Activated T-cell treated with anti-CD3 and anti-CD28 coated beads, Interleukin-2, amount 50 U/mL, for 24 hours (primary cell): ENCODE data around the gene STON2.
"Not testable (repeated sequence)": the region's sequence is repeated elsewhere in the genome, so short reads cannot be mapped to it uniquely, and the experiment has no call there.

Experiments used
- DNase-seq: peaks from one replicate; pipeline ENCODE4 v3.0.0-alpha.2; 2020
- H3K27ac Mint-ChIP-seq: 2 replicates; pipeline ENCODE4 v1.8.0; 2020; ENCODE audit warnings: mild to moderate bottlenecking, mixed read lengths
- H3K27me3 Mint-ChIP-seq: 2 replicates; pipeline ENCODE4 v1.8.0; 2020; ENCODE audit warnings: mixed read lengths
- H3K36me3 Mint-ChIP-seq: 2 replicates; pipeline ENCODE4 v1.8.0; 2020; ENCODE audit warnings: low read depth, mixed read lengths
- H3K4me1 Mint-ChIP-seq: 2 replicates; pipeline ENCODE4 v1.8.0; 2020; ENCODE audit warnings: low read depth, mixed read lengths
- H3K4me3 Mint-ChIP-seq: 2 replicates; pipeline ENCODE4 v1.8.0; 2020; ENCODE audit warnings: mild to moderate bottlenecking, moderate library complexity, mixed read lengths
- H3K9me3 Mint-ChIP-seq: 2 replicates; pipeline ENCODE4 v1.8.0; 2020; ENCODE audit warnings: mixed read lengths

STON2 gene

DNA sequence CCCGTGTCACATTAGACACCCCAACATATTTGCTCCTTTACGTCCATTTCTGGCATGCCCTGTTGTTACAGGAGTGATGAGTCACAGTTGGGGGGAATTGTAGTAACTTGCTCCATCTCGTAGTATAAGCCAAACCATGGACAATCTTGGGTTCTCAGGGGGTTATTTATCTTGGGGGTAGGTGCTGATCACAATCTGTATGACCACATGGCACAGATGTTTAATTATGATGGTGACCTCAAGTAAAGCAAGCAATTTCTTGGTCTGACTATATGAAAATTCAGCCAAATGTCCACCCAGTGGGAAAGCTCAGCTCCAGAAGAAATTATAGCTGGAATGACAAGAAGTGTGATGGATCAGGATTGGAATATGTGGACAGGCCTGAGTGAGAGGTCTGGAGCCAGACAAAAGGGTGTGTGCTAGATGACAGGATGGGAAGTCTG lies 32.1 kb upstream of the STON2 start:
- DNase-seq, result no peak
- H3K9me3 Mint-ChIP-seq, result no peaks in the 10 kb centered on the region

DNA sequence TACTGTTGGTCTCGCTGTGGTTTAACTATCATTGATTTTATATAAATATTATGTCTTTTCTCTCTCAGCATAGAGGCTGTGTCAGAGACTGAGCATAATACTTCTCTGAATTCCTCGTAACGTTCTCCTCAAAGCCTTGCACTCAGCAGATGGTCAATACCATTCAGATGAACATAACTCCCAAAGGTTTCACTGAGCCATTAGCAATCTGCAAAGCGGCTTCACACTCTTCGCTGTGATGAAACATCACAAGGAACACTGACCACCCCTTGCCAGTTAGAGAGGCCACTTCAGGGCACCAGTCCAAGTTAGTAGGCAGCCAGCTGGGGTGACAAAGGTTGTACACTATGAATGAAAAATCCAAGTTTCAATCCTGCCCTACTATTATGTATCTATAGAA lies 30.1 kb upstream of the STON2 start:
- Mint-ChIP-seq H3K9me3 (no peaks in the 10 kb centered on the region), H3K4me3 (no peak overlapping the region), H3K27me3 (peaks cover 68% of the 10 kb centered on the region), H3K4me1 (peaks cover 5% of the 10 kb centered on the region), H3K36me3 (no peaks in the 10 kb centered on the region), H3K27ac (no peak overlapping the region)
- DNase-seq, result no peak

More for the DNA sequence above, 32.1 kb upstream of the STON2 start:
- Mint-ChIP-seq H3K27ac (no peak overlapping the region), H3K4me3 (no peak overlapping the region), H3K4me1 (peaks cover 15% of the 10 kb centered on the region), H3K36me3 (no peaks in the 10 kb centered on the region), H3K27me3 (peaks cover 69% of the 10 kb centered on the region)

DNA sequence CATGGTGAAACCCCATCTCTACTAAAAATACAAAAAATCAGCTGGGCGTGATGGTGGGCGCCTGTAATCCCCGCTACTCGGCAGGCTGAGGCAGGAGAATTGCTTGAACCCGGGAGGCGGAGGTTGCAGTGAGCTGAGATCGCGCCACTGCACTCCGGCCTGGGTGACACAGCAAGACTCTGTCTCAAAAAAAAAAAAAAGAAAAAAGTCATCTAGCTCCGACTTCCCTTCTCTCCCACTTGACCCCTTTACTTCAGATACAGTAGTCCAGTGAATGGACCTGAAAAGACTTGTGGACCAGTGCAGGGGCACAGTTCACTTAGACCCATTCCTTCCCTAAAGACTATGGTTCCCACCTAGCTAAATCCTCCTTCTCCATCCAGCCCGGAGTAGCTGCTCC lies 29.6 kb upstream of the STON2 start:
- peaks cover 63% of the 10 kb centered on the region for H3K27me3 Mint-ChIP-seq
- H3K27ac Mint-ChIP-seq, H3K4me3 Mint-ChIP-seq, H3K9me3 Mint-ChIP-seq, H3K4me1 Mint-ChIP-seq, H3K36me3 Mint-ChIP-seq, DNase-seq: not testable (repeated sequence)

DNA sequence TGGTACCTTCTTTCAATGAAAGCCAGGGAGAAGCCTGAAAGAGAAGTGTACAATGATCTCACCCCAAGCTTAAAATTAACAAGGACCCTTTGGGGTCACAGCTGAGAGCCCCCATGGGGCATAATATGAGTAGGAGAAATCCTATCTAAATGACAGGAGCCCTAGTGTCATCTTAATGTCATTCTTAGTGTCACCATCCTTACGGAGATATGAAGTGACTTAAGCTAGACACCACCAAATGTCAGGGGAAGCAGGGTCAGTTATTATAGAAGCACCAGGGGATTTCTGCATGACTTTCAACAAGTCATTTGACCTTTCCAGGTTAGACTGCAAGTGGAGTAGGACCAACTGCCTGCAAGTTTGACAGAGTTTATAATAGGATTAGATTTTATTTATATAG lies 28.9 kb upstream of the STON2 start:
- peaks cover 56% of the 10 kb centered on the region for H3K27me3 Mint-ChIP-seq

DNA sequence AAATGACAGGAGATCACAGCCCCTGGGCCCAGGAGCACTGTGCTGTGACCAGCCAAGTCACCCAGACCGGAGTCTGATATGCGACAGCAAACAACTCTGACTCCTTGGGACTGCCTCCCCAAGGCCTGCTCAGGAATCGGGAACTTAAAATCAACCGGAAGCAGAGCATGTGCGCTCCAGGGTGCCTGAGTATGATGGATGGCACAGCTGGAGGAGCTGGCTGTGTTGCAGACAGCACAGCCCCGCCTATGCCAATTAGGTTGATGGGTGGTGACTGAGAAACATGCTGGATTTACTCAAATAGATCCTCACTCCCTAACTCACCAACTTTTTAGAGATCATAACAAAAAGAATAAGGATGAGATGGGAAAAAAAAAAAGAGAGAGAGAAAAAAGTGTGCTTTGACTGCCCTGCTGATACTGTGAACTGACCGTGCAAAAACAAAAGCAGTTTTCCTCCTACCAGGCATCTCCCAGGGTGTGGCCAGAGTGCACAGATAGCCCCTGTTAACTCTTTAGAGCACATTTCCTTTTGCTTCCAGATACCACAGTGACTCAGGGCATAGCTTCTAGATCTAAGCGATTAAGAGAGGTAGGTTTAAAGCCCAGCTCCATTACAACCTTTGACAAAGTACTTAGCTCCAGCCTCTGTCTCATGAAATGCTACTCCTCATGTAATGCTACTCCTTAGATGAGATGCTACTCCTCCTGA lies 27.4 kb upstream of the STON2 start:
- Mint-ChIP-seq H3K27me3 (peaks cover 41% of the 10 kb centered on the region), H3K27ac (no peak overlapping the region), H3K36me3 (no peaks in the 10 kb centered on the region), H3K4me3 (no peak overlapping the region), H3K4me1 (no peaks in the 10 kb centered on the region), H3K9me3 (no peaks in the 10 kb centered on the region)
- no peak for DNase-seq

More for the DNA sequence above, 28.9 kb upstream of the STON2 start:
- H3K4me1 Mint-ChIP-seq, result no peaks in the 10 kb centered on the region
- no peaks in the 10 kb centered on the region for H3K36me3 Mint-ChIP-seq
- no peak for DNase-seq
- H3K27ac Mint-ChIP-seq, result no peak overlapping the region
- no peaks in the 10 kb centered on the region for H3K9me3 Mint-ChIP-seq
- H3K4me3 Mint-ChIP-seq, result no peak overlapping the region

DNA sequence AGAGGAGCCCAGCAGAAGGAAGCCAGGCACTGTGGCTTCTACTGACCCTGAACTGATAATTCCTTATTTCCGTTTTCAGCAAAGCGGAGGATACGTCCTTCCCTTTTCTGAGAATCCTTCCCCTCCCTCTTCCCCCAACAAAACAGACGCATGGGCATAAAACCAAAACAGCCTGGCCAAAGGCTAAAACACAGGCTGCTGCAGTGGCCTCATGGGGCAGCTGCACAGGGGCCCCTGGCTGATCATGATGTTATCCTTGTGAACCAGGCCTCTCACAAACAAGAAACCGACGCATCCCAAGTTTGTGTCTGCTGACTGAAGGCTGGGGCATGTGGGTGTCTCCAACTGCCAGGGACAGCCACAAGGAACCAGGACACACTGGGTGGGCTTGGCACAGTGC lies 23.4 kb upstream of the STON2 start:
- H3K4me1 Mint-ChIP-seq, result no peaks in the 10 kb centered on the region
- H3K9me3 Mint-ChIP-seq, result no peaks in the 10 kb centered on the region
- H3K27ac Mint-ChIP-seq, result no peak overlapping the region
- no peaks in the 10 kb centered on the region for H3K36me3 Mint-ChIP-seq
- H3K27me3 Mint-ChIP-seq, result peaks cover 23% of the 10 kb centered on the region
- H3K4me3 Mint-ChIP-seq, result no peak overlapping the region
- DNase-seq, result no peak

DNA sequence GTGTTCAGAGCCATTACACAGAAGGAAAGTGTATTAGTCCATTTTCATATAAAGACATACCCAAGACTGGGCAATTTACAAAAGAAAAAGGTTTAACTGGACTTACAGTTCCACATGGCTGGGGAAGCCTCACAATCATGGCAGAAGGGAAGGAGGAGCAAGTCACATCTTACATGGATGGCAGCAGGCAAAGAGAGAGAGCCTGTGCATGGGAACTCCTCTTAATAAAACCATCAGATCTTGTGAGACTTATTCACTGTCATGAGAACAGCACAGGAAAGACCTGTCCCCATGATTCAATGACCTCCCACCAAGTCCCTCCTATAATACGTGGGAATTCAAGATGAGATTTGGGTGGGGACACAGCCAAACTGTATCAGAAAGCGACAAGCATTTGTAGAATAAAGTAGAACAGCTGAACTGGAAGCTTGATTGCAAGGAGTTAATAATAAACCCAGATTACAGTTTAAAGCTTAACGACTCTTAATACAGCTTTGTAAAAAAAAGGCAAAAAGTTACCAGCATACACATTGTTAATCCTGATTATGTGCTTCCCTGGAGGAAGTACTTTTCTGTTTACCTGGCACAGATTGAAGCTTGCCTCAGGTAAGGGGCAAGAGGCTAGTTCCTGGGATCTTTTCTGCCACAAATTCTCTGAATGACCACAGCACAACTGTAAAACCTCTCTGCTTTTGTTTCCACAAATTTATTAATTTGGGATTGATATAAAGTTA lies 18.1 kb upstream of the STON2 start:
- no peaks in the 10 kb centered on the region for H3K36me3 Mint-ChIP-seq
- H3K27me3 Mint-ChIP-seq, result peaks cover 14% of the 10 kb centered on the region
- H3K4me3 Mint-ChIP-seq, result no peak overlapping the region
- DNase-seq, result no peak
- no peaks in the 10 kb centered on the region for H3K4me1 Mint-ChIP-seq
- peaks cover 6% of the 10 kb centered on the region for H3K9me3 Mint-ChIP-seq
- H3K27ac Mint-ChIP-seq, result no peak overlapping the region

DNA sequence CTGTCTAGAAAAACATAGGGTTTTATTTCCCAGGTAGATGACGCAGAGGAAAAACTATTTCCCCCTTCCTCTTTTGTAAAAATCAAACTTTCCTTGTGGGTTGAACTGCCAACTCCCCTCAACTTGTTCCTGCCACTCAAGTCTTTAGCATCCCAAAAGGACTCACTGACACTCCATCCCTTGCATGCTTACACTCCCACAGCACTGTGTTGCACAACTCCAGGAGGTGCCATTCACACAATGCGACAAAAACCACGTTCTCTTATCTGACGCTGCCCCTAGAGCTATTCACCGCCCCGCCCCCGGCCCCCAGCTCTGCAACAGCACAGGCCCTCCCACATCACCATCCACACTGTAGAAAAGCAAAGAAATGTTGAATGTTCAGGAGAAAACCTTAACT lies 16.9 kb upstream of the STON2 start:
- Mint-ChIP-seq H3K36me3 (no peaks in the 10 kb centered on the region), H3K27ac (no peak overlapping the region), H3K9me3 (peaks cover 6% of the 10 kb centered on the region), H3K4me1 (no peaks in the 10 kb centered on the region), H3K27me3 (peaks cover 23% of the 10 kb centered on the region), H3K4me3 (no peak overlapping the region)
- DNase-seq, result no peak

DNA sequence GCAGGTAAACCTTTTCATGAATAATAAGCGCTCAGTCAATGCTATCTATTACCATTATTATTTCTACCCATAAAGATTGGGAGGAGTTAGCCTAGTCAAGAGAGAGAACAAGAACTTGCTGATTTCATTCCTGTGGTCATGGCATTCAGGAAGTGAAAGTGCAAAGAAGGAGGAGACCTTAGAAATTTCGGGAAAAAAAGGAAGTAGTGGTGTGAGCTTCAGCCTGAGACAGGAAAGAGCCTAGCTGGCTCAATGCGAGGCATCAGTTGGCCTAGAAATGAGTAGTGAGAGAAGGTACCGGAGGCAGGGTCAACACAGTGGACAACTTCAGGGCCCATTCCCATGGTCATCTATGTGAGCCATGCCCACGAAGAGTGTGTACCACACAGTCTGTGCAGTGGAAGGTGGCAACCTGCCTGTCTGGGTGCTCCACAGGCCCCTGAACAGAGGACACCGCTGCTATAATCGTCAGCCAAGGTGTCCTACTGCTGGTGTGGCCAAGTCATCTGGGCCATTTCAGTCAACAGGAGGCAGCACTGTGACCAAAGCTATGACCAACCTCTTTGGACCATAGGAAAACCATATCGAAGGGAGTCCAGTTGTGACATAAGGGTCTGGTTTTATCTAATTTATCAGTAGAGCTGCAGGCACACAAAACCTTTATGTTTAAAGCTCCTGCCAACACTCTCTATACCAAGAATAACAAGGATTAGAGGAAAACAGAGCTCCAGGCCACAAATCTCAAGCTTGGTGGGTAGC lies 16.2 kb upstream of the STON2 start:
- H3K27ac Mint-ChIP-seq, result no peak overlapping the region
- no peaks in the 10 kb centered on the region for H3K4me1 Mint-ChIP-seq
- H3K4me3 Mint-ChIP-seq, result no peak overlapping the region
- no peak for DNase-seq
- peaks cover 6% of the 10 kb centered on the region for H3K9me3 Mint-ChIP-seq
- H3K36me3 Mint-ChIP-seq, result no peaks in the 10 kb centered on the region
- peaks cover 27% of the 10 kb centered on the region for H3K27me3 Mint-ChIP-seq

DNA sequence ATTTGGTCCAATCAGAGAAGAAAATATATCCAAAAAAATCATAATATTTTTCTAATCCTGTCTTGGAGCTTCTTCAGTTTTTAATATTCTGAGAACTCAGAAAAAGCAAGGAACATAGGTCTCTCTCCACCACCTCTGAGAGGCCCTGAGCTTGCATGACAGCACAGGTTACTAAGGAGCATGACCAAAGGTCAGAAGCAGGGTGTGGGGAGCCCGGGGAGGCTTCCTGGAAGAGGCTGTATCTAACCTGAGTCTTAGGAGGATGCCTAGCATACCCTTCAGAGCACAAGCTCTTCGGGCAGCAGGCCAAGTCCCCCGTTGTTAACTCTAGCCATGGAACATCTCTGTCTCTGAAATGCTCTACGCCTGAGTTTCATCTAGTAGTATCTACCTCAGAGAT lies 15.7 kb upstream of the STON2 start:
- Mint-ChIP-seq H3K4me1 (no peaks in the 10 kb centered on the region), H3K27ac (no peak overlapping the region), H3K4me3 (no peak overlapping the region), H3K36me3 (no peaks in the 10 kb centered on the region), H3K9me3 (peaks cover 6% of the 10 kb centered on the region), H3K27me3 (peaks cover 31% of the 10 kb centered on the region)
- no peak for DNase-seq

DNA sequence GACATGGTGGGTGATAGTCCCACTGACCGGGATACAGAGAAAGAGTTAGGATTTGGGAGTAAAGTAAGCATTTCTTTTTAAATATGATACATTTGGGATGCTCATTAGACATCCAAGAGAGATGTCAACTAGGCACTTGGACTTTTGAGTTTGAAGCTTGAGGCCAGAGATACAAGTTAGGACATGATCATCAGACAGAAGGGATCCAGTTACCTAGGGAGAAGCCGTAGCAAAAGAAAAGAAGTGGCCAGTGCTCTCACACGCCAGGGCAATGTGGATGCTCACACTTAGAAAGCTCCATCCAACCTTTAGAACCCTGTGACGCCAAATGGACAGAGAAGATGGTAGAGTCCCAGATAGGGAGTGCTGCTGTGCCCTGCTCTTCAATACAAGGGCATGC lies 14.0 kb upstream of the STON2 start:
- H3K27me3 Mint-ChIP-seq, result peaks cover 40% of the 10 kb centered on the region
- peaks cover 6% of the 10 kb centered on the region for H3K9me3 Mint-ChIP-seq
- H3K36me3 Mint-ChIP-seq, result no peaks in the 10 kb centered on the region
- no peak overlapping the region for H3K27ac Mint-ChIP-seq
- no peak for DNase-seq
- H3K4me3 Mint-ChIP-seq, result no peak overlapping the region
- H3K4me1 Mint-ChIP-seq, result no peaks in the 10 kb centered on the region

DNA sequence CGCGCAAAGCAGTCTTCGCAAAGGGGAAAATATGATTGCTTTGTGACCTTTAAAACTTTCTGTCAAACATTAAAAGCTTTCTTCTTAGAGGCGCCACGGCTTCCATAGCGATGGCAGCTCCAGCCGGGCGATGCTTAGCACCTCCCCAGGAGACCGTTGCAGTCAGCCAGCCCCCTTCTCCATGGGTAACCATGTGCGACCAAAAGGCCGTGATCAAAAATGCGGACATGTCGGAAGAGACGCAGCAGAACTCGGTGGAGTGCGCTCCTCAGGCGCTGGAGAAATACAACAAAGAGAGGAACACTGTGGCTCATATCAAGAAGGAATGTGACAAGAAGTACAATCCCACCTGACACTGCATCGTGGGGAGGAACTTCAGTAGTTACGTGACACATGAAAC lies 12.7 kb upstream of the STON2 start:
- DNase-seq, result no peak
- no peaks in the 10 kb centered on the region for H3K4me1 Mint-ChIP-seq
- no peaks in the 10 kb centered on the region for H3K36me3 Mint-ChIP-seq
- peaks cover 49% of the 10 kb centered on the region for H3K27me3 Mint-ChIP-seq
- H3K9me3 Mint-ChIP-seq, result peaks cover 6% of the 10 kb centered on the region
- no peak overlapping the region for H3K27ac Mint-ChIP-seq
- no peak overlapping the region for H3K4me3 Mint-ChIP-seq

DNA sequence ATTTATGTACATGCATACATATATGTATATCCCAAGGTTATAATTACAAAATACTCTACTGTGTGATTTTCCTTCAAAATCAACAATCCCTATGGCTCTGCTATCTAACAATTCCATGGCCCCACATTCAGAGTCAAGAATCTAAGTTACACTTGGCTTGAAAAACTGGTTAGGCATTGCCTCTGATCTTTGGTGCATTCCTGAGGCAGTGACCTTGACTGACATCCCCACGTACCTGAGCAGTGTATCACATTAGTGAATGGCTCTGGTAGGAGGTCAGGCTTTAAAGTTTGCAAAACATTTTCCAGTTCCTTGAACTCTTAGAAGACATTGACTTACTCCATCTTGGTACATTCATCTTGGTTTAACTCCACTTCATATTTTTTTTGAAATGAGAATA lies 8.5 kb upstream of the STON2 start:
- Mint-ChIP-seq H3K36me3 (no peaks in the 10 kb centered on the region), H3K27me3 (peaks cover 67% of the 10 kb centered on the region), H3K4me3 (no peak overlapping the region), H3K9me3 (peaks cover 3% of the 10 kb centered on the region), H3K4me1 (no peaks in the 10 kb centered on the region), H3K27ac (no peak overlapping the region)
- no peak for DNase-seq

DNA sequence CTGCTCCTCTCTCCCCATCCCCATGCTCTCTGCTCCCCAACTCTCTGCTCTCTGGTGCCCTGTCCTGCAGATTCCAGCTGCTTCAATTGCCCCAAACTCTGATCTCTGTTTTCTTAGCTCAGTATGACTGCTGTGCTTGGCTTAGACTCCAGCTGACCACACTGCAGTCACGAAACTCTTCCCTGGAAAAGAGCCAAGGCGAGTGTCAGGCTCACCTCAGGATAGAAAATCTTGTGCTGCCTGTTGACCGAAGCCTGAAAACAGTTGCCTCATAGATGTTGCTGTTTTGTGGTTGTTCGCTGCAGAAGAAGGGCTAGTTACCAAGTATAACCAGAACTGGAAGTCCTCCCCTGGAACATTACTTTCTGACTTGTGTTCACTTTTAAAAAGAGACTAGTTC lies 6.7 kb upstream of the STON2 start:
- Mint-ChIP-seq H3K4me3 (no peak overlapping the region), H3K9me3 (peaks cover 3% of the 10 kb centered on the region), H3K27me3 (peaks cover 64% of the 10 kb centered on the region), H3K36me3 (no peaks in the 10 kb centered on the region), H3K4me1 (peaks cover 3% of the 10 kb centered on the region), H3K27ac (no peak overlapping the region)
- DNase-seq, result no peak

DNA sequence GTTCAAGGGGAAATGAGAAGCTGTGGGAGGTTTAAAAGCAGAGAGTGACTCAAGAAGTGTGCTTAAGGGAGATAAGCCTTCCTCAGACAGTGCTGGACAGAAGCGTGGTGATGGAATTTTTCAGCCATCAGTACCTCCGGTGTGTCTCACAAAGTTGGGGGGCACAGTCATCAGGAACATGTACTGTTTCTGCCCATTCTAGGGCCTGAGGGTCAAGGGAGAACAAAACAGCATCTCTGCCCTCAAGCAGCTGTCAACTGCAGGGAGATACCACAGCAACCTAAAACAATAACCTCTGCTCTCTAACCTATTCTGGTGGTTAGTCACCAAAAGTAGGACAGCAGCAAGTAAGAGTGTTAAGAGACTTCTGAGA lies 2.0 kb upstream of the STON2 start:
- Mint-ChIP-seq H3K36me3 (no peaks in the 10 kb centered on the region), H3K27ac (no peak overlapping the region), H3K27me3 (peaks cover 43% of the 10 kb centered on the region), H3K9me3 (peaks cover 6% of the 10 kb centered on the region), H3K4me1 (peaks cover 26% of the 10 kb centered on the region), H3K4me3 (no peak overlapping the region)
- DNase-seq, result no peak
